GM18502 (cell line): ENCODE measurements around the gene DIAPH2.

Experiments used
- ATAC-seq: cut with Tn5 transposase; IDR thresholded peaks from one replicate; pipeline ENCODE4 v1.9.1; 2021; ENCODE audit warnings: mild to moderate bottlenecking; ENCODE audit not compliant: unreplicated experiment, poor library complexity

Gene DIAPH2

GRCh38 chrX:97027384-97027922 is 342.8 kb downstream of the DIAPH2 start:
- no peak for ATAC-seq

- ATAC-seq: no peak
Observed at GRCh38 chrX:97030463-97030862, 345.8 kb downstream of the DIAPH2 start.

- ATAC-seq: no peak
Observed at GRCh38 chrX:97030947-97031346, 346.3 kb downstream of the DIAPH2 start.

- peak; percentile 91 for ATAC-seq
Observed at GRCh38 chrX:97039363-97040029, 354.9 kb downstream of the DIAPH2 start.

GRCh38 chrX:97045470-97045869 is 360.8 kb downstream of the DIAPH2 start:
- ATAC-seq: no peak

- ATAC-seq: no peak
Observed at GRCh38 chrX:97046867-97047266, 362.2 kb downstream of the DIAPH2 start.

GRCh38 chrX:97050392-97050791 is 365.8 kb downstream of the DIAPH2 start:
- no peak for ATAC-seq

GRCh38 chrX:97057349-97057909 is 372.8 kb downstream of the DIAPH2 start:
- ATAC-seq: no peak

- ATAC-seq: no peak
Observed at GRCh38 chrX:97060020-97060419, 375.4 kb downstream of the DIAPH2 start.

- no peak for ATAC-seq
Observed at GRCh38 chrX:97065066-97065465, 380.4 kb downstream of the DIAPH2 start.

- no peak for ATAC-seq
Observed at GRCh38 chrX:97065973-97066372, 381.3 kb downstream of the DIAPH2 start.

- no peak for ATAC-seq
Observed at GRCh38 chrX:97066381-97066780, 381.7 kb downstream of the DIAPH2 start.

- ATAC-seq: no peak
Observed at GRCh38 chrX:97070346-97070745, 385.7 kb downstream of the DIAPH2 start.

- no peak for ATAC-seq
Observed at GRCh38 chrX:97074400-97074799, 389.8 kb downstream of the DIAPH2 start.

- ATAC-seq: no peak
Observed at GRCh38 chrX:97089116-97089515, 404.5 kb downstream of the DIAPH2 start.

GRCh38 chrX:97096385-97096784 is 411.7 kb downstream of the DIAPH2 start:
- no peak for ATAC-seq

- ATAC-seq: no peak
Observed at GRCh38 chrX:97102938-97103337, 418.3 kb downstream of the DIAPH2 start.

- ATAC-seq: no peak
Observed at GRCh38 chrX:97109730-97110129, 425.1 kb downstream of the DIAPH2 start.

- no peak for ATAC-seq
Observed at GRCh38 chrX:97117572-97117971, 432.9 kb downstream of the DIAPH2 start.

- ATAC-seq: no peak
Observed at GRCh38 chrX:97119474-97120109, 434.9 kb downstream of the DIAPH2 start.

- no peak for ATAC-seq
Observed at GRCh38 chrX:97123001-97123400, 438.4 kb downstream of the DIAPH2 start.

- no peak for ATAC-seq
Observed at GRCh38 chrX:97126020-97126419, 441.4 kb downstream of the DIAPH2 start.
